ENCODE data around the gene GPATCH2.
A peak's percentile ranks its signal among the peaks of the same experiment; 100 is the strongest.

GPATCH2 gene

DNA sequence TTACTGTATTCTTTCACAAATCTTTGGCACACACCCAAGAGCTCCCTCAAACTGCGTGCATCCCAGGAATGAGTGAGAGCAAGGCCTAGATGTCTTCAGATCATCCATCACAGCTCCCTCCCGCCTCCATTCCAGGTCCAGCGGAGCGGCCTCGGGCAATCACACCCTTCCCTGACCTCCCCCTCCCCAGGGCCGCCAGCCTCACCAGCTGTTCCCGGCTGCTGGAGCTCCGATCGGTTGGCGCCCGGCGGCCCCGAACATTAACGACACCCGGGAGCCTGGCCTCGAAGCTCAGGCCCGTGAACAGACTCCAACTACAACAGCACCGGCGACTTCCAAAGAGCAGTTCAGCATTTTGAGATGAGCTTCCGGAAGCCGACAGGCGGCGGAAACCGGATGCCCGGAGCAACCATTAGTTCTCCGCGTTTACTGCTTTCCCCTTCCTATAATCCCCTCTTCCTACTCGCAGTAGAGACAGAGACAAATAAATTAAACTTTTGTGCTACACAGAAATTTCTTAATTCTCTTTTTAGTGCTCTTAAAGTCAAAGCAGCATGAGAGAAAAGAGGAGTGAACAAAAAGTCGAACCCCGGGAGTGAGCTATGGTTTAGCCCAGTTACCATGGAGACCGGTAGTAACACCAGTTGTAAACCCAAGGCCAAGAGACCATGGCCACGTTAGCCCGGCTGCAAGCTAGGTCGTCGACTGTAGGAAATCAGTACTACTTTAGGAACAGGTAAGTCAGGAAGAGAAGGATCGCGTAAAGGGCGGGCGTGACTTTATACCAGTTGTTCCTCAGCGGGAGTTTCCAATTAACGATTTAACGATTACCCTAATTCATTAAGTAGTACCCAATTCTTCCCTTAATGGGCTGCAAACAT lies at the start of gene GPATCH2, which contains the start of gene SPATA17:
TSS of gene GPATCH2 (minus strand) at position 380 of the 881 bp plus-strand sequence. CDS start at position 261, 119 bp downstream.
TSS of gene SPATA17 (plus strand) at position 634 of the 881 bp plus-strand sequence. CDS start at position 669, 35 bp downstream.
- no peaks in the 10 kb centered on the region for H3K36me3 ChIP-seq (replicated peaks; ENCODE audit: low read depth, low read length)

DNA sequence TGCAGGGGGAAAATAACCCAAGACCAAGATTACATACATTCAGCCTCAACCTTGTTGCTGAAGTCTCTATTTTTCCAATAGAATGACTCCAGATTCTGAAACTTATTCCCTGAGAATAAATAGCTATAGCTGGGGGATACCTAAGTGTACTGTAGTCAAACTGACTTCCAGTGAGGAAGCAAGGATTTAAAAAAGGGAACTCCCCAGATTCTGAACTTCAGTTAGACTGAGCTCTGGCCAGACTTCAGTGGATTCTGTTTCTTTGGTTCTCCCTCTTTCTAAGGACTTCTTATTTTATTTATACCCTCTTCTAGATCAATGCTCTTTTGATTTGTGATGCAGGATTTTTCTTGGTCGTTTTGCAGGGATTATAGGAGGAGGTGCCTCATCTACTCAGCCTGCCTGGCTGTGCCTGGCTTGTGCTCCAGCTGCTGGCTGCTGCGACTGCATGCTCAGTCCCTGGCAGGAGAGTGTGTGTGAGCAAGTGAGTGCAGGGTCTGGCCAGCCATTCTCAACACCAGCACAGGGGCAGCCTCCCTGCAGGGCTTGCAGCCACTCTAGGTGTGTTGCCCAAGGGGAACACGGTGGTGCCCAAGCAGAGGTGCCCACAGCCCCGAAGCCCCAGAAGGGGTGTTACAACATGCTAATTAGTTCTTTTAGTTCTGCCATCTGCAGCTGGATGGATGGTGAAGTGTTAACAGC lies 43.3 kb upstream of the GPATCH2 start:
- Histone ChIP-seq H3K9ac (ENCODE audit: low read length) (peak overlapping the region; percentile 20; the same call in 1 of the 2 replicates), H3K36me3 (replicated peaks; ENCODE audit: low read depth, low read length) (no peaks in the 10 kb centered on the region), H3K9me3 (ENCODE audit: insufficient read depth, low read length) (no peaks in the 10 kb centered on the region), H4K20me1 (ENCODE audit: insufficient read depth, low read length) (no peaks in the 10 kb centered on the region), H3K4me3 (ENCODE audit: low read length) (peak overlapping the region; percentile 53), H3K79me2 (ENCODE audit: low read length) (no peaks in the 10 kb centered on the region), H2AFZ (ENCODE audit: low read depth, low read length) (peak overlapping the region; percentile 55), H3K27me3 (ENCODE audit: low read depth, low read length) (no peaks in the 10 kb centered on the region), H3K27ac (ENCODE audit: low read length) (peak overlapping the region; percentile 73), H3K4me1 (ENCODE audit: low read length) (peaks cover 41% of the 10 kb centered on the region), H3K4me2 (ENCODE audit: low read length) (peak overlapping the region; percentile 77)
- no peak for TF ChIP-seq CTCF (IDR thresholded peaks at IDR 0.05; ENCODE audit: low read depth, low read length)

More for the DNA sequence above, at the start of gene GPATCH2, which contains the start of gene SPATA17:
- H4K20me1 ChIP-seq (ENCODE audit: insufficient read depth, low read length): no peaks in the 10 kb centered on the region
- peaks cover 36% of the 10 kb centered on the region for H3K4me1 ChIP-seq (ENCODE audit: low read length)
- peak within 1 kb of the TSS; percentile 69 for H3K27ac ChIP-seq (ENCODE audit: low read length)
- H3K9me3 ChIP-seq (ENCODE audit: insufficient read depth, low read length): no peaks in the 10 kb centered on the region
- TF ChIP-seq EZH2phosphoT487 (IDR thresholded peaks at IDR 0.05; ENCODE audit: low read depth) (no peak), CTCF (IDR thresholded peaks at IDR 0.05; ENCODE audit: low read depth, low read length) (no peak; the same call in 1 of the 2 replicates)
- H3K27me3 ChIP-seq (ENCODE audit: low read depth, low read length): no peaks in the 10 kb centered on the region
- peak within 1 kb of the TSS; percentile 85 for H3K9ac ChIP-seq (ENCODE audit: low read length)
- H3K4me3 ChIP-seq (ENCODE audit: low read length): peak within 1 kb of the TSS; percentile 84
- H2AFZ ChIP-seq (ENCODE audit: low read depth, low read length): peak within 1 kb of the TSS; percentile 99
- peak within 1 kb of the TSS; percentile 85 for H3K4me2 ChIP-seq (ENCODE audit: low read length)
- peaks cover 44% of the 10 kb centered on the region for H3K79me2 ChIP-seq (ENCODE audit: low read length)

DNA sequence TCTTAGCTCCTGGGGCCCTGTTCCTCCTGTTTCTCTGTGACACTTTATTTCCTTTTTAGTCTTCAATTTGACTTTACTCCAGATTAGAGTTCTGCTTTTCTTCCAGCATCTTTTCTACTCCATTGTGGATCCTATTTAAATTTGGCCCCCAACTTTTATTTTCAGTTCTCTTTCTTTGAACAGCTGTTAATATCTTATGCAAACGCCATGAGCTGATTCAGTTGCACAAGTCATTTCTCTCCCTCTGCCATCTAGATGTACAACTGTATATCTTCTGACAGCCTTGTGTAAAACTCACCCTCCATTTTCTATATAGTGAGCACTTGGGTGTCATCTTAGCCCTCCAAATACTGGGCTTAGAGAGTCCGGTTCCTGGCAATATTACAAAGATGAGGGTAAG lies 42.5 kb upstream of the GPATCH2 start:
- no peak for TF ChIP-seq CTCF (IDR thresholded peaks at IDR 0.05; ENCODE audit: low read depth, low read length)
- no peak for TF ChIP-seq EZH2phosphoT487 (IDR thresholded peaks at IDR 0.05; ENCODE audit: low read depth)
- H2AFZ ChIP-seq (ENCODE audit: low read depth, low read length): peak overlapping the region; percentile 55
- no peaks in the 10 kb centered on the region for H4K20me1 ChIP-seq (ENCODE audit: insufficient read depth, low read length)
- peak overlapping the region; percentile 20; the same call in 1 of the 2 replicates for H3K9ac ChIP-seq (ENCODE audit: low read length)
- H3K79me2 ChIP-seq (ENCODE audit: low read length): no peaks in the 10 kb centered on the region
- peak overlapping the region; percentile 73 for H3K27ac ChIP-seq (ENCODE audit: low read length)
- no peaks in the 10 kb centered on the region for H3K9me3 ChIP-seq (ENCODE audit: insufficient read depth, low read length)
- H3K27me3 ChIP-seq (ENCODE audit: low read depth, low read length): no peaks in the 10 kb centered on the region
- H3K4me2 ChIP-seq (ENCODE audit: low read length): peak overlapping the region; percentile 77
- H3K4me1 ChIP-seq (ENCODE audit: low read length): peaks cover 41% of the 10 kb centered on the region
- no peaks in the 10 kb centered on the region for H3K36me3 ChIP-seq (replicated peaks; ENCODE audit: low read depth, low read length)
- peak overlapping the region; percentile 53 for H3K4me3 ChIP-seq (ENCODE audit: low read length)

Data from OCI-LY3 (cell line).